SK-N-SH (cell line): ENCODE results near the gene RRP15.

Experiments used
- CTCF ChIP-seq: fragments of 200-600 bp; sonication (generic); IDR thresholded peaks from 2 replicates; pipeline ENCODE4 v1.6.1; 2017; ENCODE audit warnings: antibody characterized with exemption, mild to moderate bottlenecking, moderate library complexity
- FOXM1 ChIP-seq: IDR thresholded peaks from 2 replicates; pipeline ENCODE4 v1.4.0; 2012; ENCODE audit warnings: low read depth, mild to moderate bottlenecking
- NFIC ChIP-seq: IDR thresholded peaks from 2 replicates; pipeline ENCODE4 v1.4.0; 2012; ENCODE audit warnings: borderline replicate concordance
- POLR2AphosphoS5 ChIP-seq: IDR thresholded peaks from 2 replicates; pipeline ENCODE4 v1.6.1; 2012; ENCODE audit warnings: low read depth, low read length
- RFX5 ChIP-seq: IDR thresholded peaks from 2 replicates; pipeline ENCODE4 v1.6.1; 2012; ENCODE audit warnings: mild to moderate bottlenecking, improper control_type of control experiment, low read length
- USF1 ChIP-seq: IDR thresholded peaks from 2 replicates; pipeline ENCODE4 v1.4.0; 2012; ENCODE audit warnings: low read depth, borderline replicate concordance
- ZBTB33 ChIP-seq: IDR thresholded peaks from 2 replicates; pipeline ENCODE4 v1.4.0; 2012; ENCODE audit warnings: low read depth, borderline replicate concordance

- no peak for TF ChIP-seq NFIC
- TF ChIP-seq CTCF: peak; percentile 83
- no peak for TF ChIP-seq RFX5
- TF ChIP-seq FOXM1: no peak
- no peak for TF ChIP-seq POLR2AphosphoS5
- no peak for TF ChIP-seq ZBTB33
- TF ChIP-seq USF1: no peak
Measured at GRCh38 chr1:218339267-218339831, 54.3 kb downstream of the RRP15 start.
